Peyer's patch (tissue), 4 donors: ENCODE data around the gene EVPL. TPM values are rescaled to one million over a fixed set of nuclear protein-coding genes. Genes with fewer than 3 reads are reported as not detected.

ENCODE experiments used
- DNase-seq, 3 donors: peaks; one replicate each; pipeline ENCODE4 v3.0.0-alpha.2; 2017 to 2019
- H3K27ac ChIP-seq, 4 donors: fragments of 200-600 bp; sonication (generic); one replicate each; pipeline ENCODE4 v1.5.1; 2016 to 2019
- H3K27me3 ChIP-seq, 2 donors: fragments of 200-600 bp; sonication (generic); one replicate each; pipeline ENCODE4 v1.5.1; 2019
- H3K36me3 ChIP-seq, 3 donors: fragments of 200-600 bp; sonication (generic); one replicate each; pipeline ENCODE4 v1.5.1; 2016 to 2019
- H3K4me1 ChIP-seq, 4 donors: fragments of 200-600 bp; sonication (generic); one replicate each; pipeline ENCODE4 v1.5.1; 2016 to 2019
- H3K4me3 ChIP-seq, 4 donors: fragments of 200-600 bp; sonication (generic); 1 replicate in 3 of 4; 2 replicates in 1 of 4; pipeline ENCODE4 v1.5.1; 2016 to 2019; ENCODE audit warnings: mild to moderate bottlenecking in 1 of 4
- H3K9me3 ChIP-seq, 4 donors: fragments of 200-600 bp; sonication (generic); one replicate each; pipeline ENCODE4 v1.5.1; 2016 to 2019; ENCODE audit warnings: mild to moderate bottlenecking in 1 of 4
- CTCF ChIP-seq, 6 experiments: fragments of 450-650 bp in 4 of 6; fragments of 200-600 bp in 2 of 6; sonication (generic) in 1 of 6; IDR thresholded peaks; one replicate each; pipeline ENCODE4 v1.5.1; 2017 to 2019; ENCODE audit warnings: antibody characterized with exemption in 6 of 6, mild to moderate bottlenecking in 3 of 6, moderate library complexity in 1 of 6
- POLR2A ChIP-seq, 2 donors: fragments of 450-650 bp; IDR thresholded peaks; one replicate each; pipeline ENCODE4 v1.5.1; 2017; ENCODE audit warnings: antibody characterized with exemption in 2 of 2, mild to moderate bottlenecking in 2 of 2, moderate library complexity in 2 of 2
- total RNA-seq, 4 donors: library from RNA; depleted of rRNA; stranded (reverse); fragments of >200 nt; gene quantifications; one replicate each; pipeline ENCODE4 v1.1.0, GENCODE V29; 2016

The EVPL gene
- 10 to 100 TPM; 26.4 to 87.8 (median 55.0) TPM for total RNA-seq

DNA sequence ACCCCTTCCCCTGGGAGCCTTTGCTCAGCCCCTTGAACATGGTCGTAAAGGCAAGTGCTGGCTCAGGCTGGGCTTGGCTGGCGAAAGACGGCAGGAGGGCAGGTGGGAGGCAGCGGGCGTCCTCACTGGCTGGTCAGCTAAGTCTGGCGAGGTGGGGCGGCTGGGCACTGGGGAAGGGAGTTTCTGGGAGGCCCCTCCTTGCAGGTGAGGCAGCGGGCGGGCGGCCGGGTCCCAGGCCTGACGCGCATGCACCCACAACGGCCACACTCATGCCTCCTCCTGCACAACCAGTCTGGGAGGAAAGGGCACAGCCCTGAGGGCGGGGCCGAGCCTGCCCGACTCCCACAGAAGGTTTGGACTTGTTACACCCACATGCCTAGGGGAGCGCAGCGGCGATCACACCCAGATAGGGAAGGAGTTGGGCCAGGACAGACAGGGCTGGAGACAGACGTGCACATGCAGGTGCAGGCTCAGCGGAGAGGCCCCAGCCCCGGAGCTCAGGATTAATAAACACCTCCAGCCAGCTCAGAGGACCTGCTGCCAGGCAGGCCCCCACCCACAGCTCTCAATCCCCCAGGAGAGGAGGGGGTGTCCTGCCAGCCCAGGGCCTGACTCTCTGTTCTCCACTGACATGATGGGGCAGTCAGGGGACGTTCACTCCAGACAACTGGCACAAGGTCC is at the start of gene EVPL:
Gene EVPL (minus strand): TSS at position 148 of the 681 bp plus-strand sequence. CDS start 108 bp downstream, at position 40.
- Histone ChIP-seq H3K36me3 (no peaks in the 10 kb centered on the region), H3K4me3 (peak within 1 kb of the TSS in 3 of 4 donors; percentile 21 to 61 (median 54)), H3K27ac (peak within 1 kb of the TSS in 3 of 4 donors; percentile 69 to 93 (median 89)), H3K9me3 (no peaks in the 10 kb centered on the region), H3K4me1 (peaks cover 0 to 29% (median 1%) of the 10 kb centered on the region in 4 donors), H3K27me3 (no peaks in the 10 kb centered on the region)
- DNase-seq, result peak in 2 of 3 donors; percentile 87 to 91
- TF ChIP-seq CTCF (IDR thresholded peaks at IDR 0.05) (no peak), POLR2A (IDR thresholded peaks at IDR 0.05) (peak; percentile 65 to 84)

- peaks cover 0 to 52% (median 14%) of the 10 kb centered on the region in 4 donors for H3K4me1 ChIP-seq
- H3K27me3 ChIP-seq, result peaks cover 0 to 47% of the 10 kb centered on the region in 2 donors
- no peak for TF ChIP-seq POLR2A (IDR thresholded peaks at IDR 0.05)
- no peak for TF ChIP-seq CTCF (IDR thresholded peaks at IDR 0.05)
- H3K27ac ChIP-seq, result no peak overlapping the region
- H3K9me3 ChIP-seq, result no peaks in the 10 kb centered on the region
- peak overlapping the region in 2 of 4 donors; percentile 14 to 27 for H3K4me3 ChIP-seq
- no peak for DNase-seq
- H3K36me3 ChIP-seq, result no peaks in the 10 kb centered on the region
These were observed 49.1 kb upstream of the EVPL start for GRCh38 chr17:76076146-76076764.

GRCh38 chr17:76075364-76076145 is 48.4 kb upstream of the EVPL start:
- peaks cover 0 to 47% of the 10 kb centered on the region in 2 donors for H3K27me3 ChIP-seq
- H3K4me1 ChIP-seq, result peaks cover 0 to 59% (median 14%) of the 10 kb centered on the region in 4 donors
- H3K36me3 ChIP-seq, result no peaks in the 10 kb centered on the region
- no peak for DNase-seq
- H3K9me3 ChIP-seq, result no peaks in the 10 kb centered on the region
- peak overlapping the region in 2 of 4 donors; percentile 3 to 29 for H3K4me3 ChIP-seq
- TF ChIP-seq POLR2A (IDR thresholded peaks at IDR 0.05), result no peak
- TF ChIP-seq CTCF (IDR thresholded peaks at IDR 0.05), result no peak
- H3K27ac ChIP-seq, result no peak overlapping the region

GRCh38 chr17:76074390-76075363 is 47.6 kb upstream of the EVPL start, which contains the start of gene GALR2:
Gene GALR2 (plus strand): TSS chr17:76074781. CDS start chr17:76074884, 103 bp downstream.
- peaks cover 0 to 45% of the 10 kb centered on the region in 2 donors for H3K27me3 ChIP-seq
- H3K27ac ChIP-seq, result no peak within 1 kb of the TSS
- no peaks in the 10 kb centered on the region for H3K9me3 ChIP-seq
- DNase-seq, result no peak
- no peak for TF ChIP-seq CTCF (IDR thresholded peaks at IDR 0.05)
- no peak for TF ChIP-seq POLR2A (IDR thresholded peaks at IDR 0.05)
- H3K36me3 ChIP-seq, result peaks cover 0 to 2% (median 0%) of the 10 kb centered on the region in 3 donors
- peaks cover 0 to 57% (median 14%) of the 10 kb centered on the region in 4 donors for H3K4me1 ChIP-seq
- H3K4me3 ChIP-seq, result peak within 1 kb of the TSS in 3 of 4 donors; percentile 3 to 29 (median 5)
